Nasal cavity respiratory epithelium epithelial cell of viscerocranial mucosa (primary cell): ENCODE results near the gene MISP3. TPM values are rescaled to one million over a fixed set of nuclear protein-coding genes. Genes with fewer than 3 reads are reported as not detected.

ENCODE experiments used
- total RNA-seq: library from RNA; depleted of rRNA; stranded (reverse); fragments of >200 nt; gene quantifications from 2 replicates; pipeline ENCODE4 v1.2.3, GENCODE V29; 2014

The MISP3 gene
- total RNA-seq = 0.34 and 1.00 TPM in 2 replicates

DNA sequence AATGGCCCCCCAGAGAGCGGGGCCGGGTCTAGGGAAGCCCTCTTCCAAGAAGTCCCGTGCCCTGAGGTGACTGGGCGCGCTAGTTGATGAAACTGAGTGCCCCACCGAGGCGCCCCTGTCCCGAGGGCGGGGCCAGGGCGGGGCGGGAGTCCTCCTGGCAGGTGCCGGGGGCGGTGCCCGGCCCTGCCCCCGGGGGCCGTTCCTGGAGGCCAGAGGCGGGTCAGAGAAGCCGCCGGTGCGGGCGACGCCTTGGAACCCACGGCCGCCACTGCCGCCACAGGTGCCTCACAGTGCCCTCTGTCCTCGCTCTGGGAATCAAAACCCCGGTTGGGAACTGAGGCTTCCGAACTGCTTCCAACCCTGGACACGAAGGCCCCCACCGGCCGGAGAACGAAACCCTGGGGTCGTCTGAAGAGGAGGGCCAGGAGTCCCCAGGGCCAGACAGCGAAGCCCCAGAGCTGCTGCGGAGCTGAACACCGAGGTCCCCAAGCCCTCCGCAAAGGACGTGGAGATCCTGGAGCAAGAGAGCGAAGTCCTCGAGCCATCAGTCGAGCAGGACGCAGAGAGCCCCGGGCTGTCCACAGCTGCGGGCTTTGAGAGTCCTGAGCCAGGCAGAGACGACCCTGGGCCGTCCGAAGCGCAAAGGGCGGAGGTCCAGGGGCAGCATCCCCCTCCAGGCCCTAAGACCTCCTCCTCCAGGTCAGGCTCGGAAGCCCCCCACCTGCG lies at the start of gene MISP3:
Gene MISP3 (plus strand): TSS at position 252 of the 726 bp plus-strand sequence. CDS start 524 bp downstream, outside the sequence.

DNA sequence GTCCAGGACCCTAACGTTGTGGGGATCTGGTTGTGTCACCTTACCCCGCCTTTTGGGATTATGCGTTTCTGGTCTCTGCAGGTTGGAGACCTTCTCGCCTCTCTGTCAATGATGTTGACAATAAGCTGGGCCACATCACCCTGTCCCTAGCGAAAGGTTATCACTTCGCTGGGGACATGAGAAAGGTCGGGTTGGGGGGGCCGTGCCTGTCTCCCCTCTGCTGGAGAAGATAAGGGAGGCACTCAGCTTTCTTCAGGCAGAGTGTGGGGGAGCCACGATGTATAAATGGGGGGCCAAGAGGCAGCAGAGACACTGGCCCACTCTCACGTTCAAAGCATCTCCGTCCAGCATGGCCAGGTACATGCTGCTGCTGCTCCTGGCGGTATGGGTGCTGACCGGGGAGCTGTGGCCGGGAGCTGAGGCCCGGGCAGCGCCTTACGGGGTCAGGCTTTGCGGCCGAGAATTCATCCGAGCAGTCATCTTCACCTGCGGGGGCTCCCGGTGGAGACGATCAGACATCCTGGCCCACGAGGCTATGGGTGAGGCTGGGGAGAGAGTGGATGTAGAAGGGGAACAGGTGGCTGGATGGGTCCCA lies 44.6 kb upstream of the MISP3 start, which contains the start of gene RLN3:
Gene RLN3 (plus strand): TSS at position 293 of the 595 bp plus-strand sequence. CDS start 57 bp downstream, at position 350.

DNA sequence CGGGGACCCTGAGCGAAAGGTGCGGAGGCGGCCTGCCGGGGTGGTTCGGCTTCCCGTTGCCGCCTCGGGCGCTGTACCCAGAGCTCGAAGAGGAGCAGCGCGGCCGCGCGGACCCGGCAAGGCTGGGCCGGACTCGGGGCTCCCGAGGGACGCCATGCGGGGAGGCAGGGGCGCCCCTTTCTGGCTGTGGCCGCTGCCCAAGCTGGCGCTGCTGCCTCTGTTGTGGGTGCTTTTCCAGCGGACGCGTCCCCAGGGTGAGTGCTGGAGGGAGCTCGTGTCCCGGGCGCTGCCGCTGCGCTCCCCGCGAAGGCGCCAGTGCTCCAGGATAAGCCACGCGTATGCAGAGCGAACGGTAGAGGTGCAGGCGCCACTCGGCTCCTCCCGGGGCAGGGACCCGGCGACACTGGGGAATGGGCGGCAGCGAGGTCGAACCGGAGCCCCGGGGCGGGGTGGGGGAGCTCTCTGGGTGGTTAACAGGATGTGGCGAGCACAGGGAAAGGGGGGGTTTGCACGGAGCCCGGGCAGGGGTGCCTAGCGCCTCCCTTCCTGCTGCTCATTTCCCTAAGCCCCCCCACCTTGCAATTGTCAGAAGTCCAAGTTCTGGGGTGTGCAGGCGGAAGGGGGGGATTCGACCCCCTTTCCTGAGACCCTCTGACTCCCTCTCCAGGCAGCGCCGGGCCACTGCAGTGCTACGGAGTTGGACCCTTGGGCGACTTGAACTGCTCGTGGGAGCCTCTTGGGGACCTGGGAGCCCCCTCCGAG lies 40.7 kb upstream of the MISP3 start, which contains the start of gene IL27RA:
Gene IL27RA (plus strand): TSS at position 44 of the 762 bp plus-strand sequence. CDS start 111 bp downstream, at position 155.

DNA sequence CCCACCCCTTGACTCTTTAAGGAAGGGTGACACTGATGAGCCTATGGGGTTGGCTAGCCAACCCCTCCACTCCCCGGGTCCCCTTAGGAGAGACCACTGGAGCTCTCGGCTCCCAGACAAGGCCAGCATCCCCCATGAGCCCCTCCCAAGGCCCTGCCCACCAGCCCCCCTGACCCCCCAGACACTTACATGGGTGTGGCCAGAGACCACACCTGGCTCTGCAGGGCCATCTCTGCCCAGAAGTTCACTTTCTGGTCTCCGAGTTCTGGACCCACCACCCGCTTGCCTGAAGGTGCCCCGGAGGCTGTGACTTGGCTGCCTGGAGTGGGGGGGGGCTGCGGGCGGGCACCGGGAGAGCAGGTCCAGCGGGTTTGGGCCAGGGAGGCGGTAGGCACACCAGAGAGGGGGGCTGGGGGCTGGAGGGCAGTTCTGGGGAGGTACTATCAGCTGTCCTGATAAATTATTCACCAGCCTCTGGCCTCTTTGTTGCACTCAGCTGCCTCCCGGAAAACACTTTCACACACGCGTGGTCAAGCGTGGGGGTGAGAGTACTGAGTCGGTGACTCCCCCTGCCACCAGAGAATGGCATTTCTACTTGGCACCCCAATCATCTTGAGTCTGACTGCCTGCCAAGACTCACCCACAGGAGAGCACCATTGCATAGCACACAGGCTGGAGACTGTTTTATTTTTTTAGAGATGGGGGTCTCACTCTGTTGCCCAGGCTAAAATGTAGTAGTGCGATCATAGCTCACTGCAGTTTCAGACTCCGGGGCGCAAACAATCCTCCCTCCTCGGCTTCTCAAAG lies 10.6 kb upstream of the MISP3 start, which contains the start of gene PALM3:
Gene PALM3 (minus strand): TSS at position 326 of the 807 bp plus-strand sequence. CDS start 96 bp downstream, at position 230.

DNA sequence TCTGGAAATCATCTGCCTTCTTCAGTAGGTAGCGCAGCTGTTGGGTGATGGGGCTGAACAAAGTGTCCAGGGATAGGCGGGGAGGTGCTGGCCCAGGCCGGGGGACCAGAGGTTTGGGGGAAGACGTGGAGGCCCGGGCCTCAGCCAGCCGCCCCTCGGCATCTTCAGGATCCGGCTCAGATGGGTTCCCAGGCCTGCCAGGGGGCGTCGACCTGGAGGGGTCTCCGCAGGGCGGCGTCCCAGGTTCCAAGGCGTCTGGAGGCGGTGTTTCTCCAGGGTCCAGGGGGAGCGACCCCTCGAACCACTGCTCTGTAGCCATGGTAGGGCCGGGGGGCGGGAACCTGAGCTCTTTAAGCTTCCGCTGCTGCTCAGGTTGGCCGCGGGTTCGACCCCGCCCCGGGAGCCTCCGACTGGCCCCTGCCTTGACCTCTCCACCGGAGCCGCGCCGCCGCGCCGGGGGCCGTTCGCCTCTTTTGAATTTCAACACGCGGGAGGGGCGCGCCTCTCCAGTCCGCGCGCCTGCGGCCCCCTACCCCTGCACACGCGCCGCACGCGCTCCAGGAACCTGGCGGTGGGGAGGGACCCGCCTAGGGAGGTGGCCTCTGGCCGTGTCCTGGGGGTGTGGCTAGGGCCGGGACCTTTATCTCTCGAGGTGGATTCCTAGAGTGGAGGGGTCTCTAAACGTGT lies 12.9 kb downstream of the MISP3 start, which contains the start of gene C19orf67:
Gene C19orf67 (minus strand): TSS at position 475 of the 687 bp plus-strand sequence. CDS start 156 bp downstream, at position 319.

DNA sequence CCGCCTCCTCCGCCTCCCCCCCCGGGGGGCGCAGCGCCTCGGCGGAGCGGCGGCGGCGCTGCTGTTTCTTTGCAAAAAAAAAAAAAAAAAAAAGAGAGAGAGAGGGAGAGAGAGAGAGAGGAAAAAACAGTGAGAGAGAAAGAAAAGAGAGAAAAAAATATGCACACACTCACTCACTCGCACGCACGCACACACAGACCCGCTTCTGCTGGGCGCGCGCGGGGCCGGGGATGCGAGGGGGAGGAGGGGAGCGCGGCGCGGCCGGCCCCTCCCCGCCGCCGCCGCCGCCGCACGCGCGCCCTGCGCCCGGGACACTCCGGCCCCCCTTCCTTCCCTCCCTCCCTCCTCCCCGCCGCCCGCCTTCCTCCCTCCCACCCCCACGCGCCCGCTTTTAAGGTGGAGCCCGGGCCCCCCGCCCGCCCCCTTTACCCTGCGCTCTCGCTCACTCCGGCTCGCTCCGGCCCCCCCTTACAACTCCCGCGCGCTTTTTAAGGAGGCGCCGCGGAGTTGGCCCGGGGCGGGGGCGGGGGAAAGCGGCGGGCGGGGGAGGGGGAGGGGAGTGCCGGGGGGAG lies 18.0 kb downstream of the MISP3 start, which contains the start of gene SAMD1:
Gene SAMD1 (minus strand): TSS at position 243 of the 572 bp plus-strand sequence.

DNA sequence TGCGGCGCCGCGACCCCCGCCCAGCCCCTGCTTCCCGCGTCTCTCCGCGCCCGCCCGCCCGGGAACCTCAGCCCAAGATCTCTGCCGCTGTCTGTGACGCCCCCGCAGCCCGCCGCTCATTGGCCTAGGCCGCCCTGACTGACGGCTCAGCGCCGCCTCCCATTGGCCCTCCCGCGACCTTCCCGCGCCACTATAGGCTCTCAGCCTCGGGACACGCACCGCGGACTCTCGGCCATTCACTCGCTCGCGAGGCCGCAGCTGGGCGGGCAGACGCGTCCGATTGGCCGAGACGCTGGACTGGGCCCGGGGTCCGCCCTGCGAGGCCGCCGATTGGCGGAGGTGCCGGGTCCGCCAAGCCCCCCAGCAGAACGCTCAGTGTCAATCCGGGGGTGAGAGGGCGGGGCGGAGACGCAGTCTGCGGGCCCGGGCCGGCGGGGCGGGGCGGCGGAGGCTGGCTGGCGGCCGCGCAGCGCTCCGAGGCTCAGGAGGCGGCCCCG lies 45.1 kb downstream of the MISP3 start, which contains the start of gene PRKACA:
Gene PRKACA (minus strand): TSS at position 95 of the 497 bp plus-strand sequence. CDS start 215 bp downstream, outside the sequence.

Other genes with a start within 250 kb of the MISP3 start
- 0.14 TPM in 1 of 2 replicates, not detected in the other for gene NANOS3, start 195.7 kb upstream of the MISP3 start, total RNA-seq
- gene BRME1, start 166.7 kb upstream of the MISP3 start, total RNA-seq = 0.68 and 1.8 TPM in 2 replicates
- gene CC2D1A, start 166.6 kb upstream of the MISP3 start, total RNA-seq = 8.5 and 27.5 TPM in 2 replicates
- gene PODNL1, start 134.4 kb upstream of the MISP3 start, total RNA-seq = under 0.01 and 2.5 TPM in 2 replicates
- gene DCAF15, start 120.3 kb upstream of the MISP3 start, total RNA-seq = 7.9 and 11.4 TPM in 2 replicates
- gene RFX1, start 66.5 kb upstream of the MISP3 start, total RNA-seq = 1.7 and 7.8 TPM in 2 replicates
- gene RLN3, start 44.6 kb upstream of the MISP3 start, total RNA-seq = not detected in 2 replicates
- 0.34 and 6.1 TPM in 2 replicates for gene IL27RA, start 41.0 kb upstream of the MISP3 start, total RNA-seq
- not detected in 2 replicates for gene PALM3, start 10.7 kb upstream of the MISP3 start, total RNA-seq
- 0.14 TPM in 1 of 2 replicates, not detected in the other for gene C19orf67, start 13.0 kb downstream of the MISP3 start, total RNA-seq
- gene SAMD1, start 18.0 kb downstream of the MISP3 start, total RNA-seq = 19.8 and 41.8 TPM in 2 replicates
- gene PRKACA, start 45.0 kb downstream of the MISP3 start, total RNA-seq = 15.0 and 34.0 TPM in 2 replicates
- gene ASF1B, start 63.8 kb downstream of the MISP3 start, total RNA-seq = under 0.01 and 0.28 TPM in 2 replicates
- 3.8 and 13.0 TPM in 2 replicates for gene ADGRL1, start 133.4 kb downstream of the MISP3 start, total RNA-seq